Astrocyte (in vitro differentiated cells and primary cell): ENCODE measurements around the gene BCS1L. TPM values are rescaled to one million over a fixed set of nuclear protein-coding genes. Genes with fewer than 3 reads are reported as not detected.
"Not testable (repeated sequence)": the region's sequence is repeated elsewhere in the genome, so short reads cannot be mapped to it uniquely, and the experiment has no call there.

Experiments used
- DNase-seq: peaks from one replicate; pipeline ENCODE4 v3.0.0-alpha.2; 2010; ENCODE audit warnings: low read depth
- FAIRE-seq: peaks from 2 replicates; lab custom pipeline; 2011; peaks lifted over from hg19 to GRCh38; lab: Jason Lieb, UNC
- H2AFZ ChIP-seq: 2 replicates; pipeline ENCODE4 v1.6.0; 2012; ENCODE audit warnings: low read depth, low read length, inconsistent platforms
- H3K27ac ChIP-seq: 2 replicates; pipeline ENCODE4 v1.5.1; 2011; ENCODE audit warnings: low read depth, low read length, inconsistent platforms
- H3K27me3 ChIP-seq: 2 replicates; pipeline ENCODE4 v1.6.0; 2011; ENCODE audit warnings: low read length, inconsistent platforms; ENCODE audit not compliant: insufficient read depth
- H3K36me3 ChIP-seq: 2 replicates; pipeline ENCODE4 v1.5.1; 2011; ENCODE audit warnings: low read length, inconsistent platforms; ENCODE audit not compliant: insufficient read depth
- H3K4me1 ChIP-seq: 2 replicates; pipeline ENCODE4 v1.5.1; 2011; ENCODE audit warnings: low read length, inconsistent platforms; ENCODE audit not compliant: insufficient read depth
- H3K4me2 ChIP-seq: 2 replicates; pipeline ENCODE4 v1.6.0; 2012; ENCODE audit warnings: low read length, inconsistent platforms
- H3K4me3 ChIP-seq: 2 replicates; pipeline ENCODE4 v1.5.1; 2011; ENCODE audit warnings: low read depth, mild to moderate bottlenecking, low read length, inconsistent platforms; ENCODE audit not compliant: insufficient read depth
- H3K79me2 ChIP-seq: 2 replicates; pipeline ENCODE4 v1.6.0; 2012; ENCODE audit warnings: mild to moderate bottlenecking, low read length, inconsistent platforms; ENCODE audit not compliant: insufficient read depth
- H3K9ac ChIP-seq: 2 replicates; pipeline ENCODE4 v1.6.0; 2012; ENCODE audit warnings: mild to moderate bottlenecking, low read length, inconsistent platforms
- H3K9me3 ChIP-seq: 2 replicates; pipeline ENCODE4 v1.5.1; 2012; ENCODE audit warnings: low read depth, mild to moderate bottlenecking, low read length, inconsistent platforms; ENCODE audit not compliant: insufficient read depth
- H4K20me1 ChIP-seq: 2 replicates; pipeline ENCODE4 v1.6.0; 2012; ENCODE audit warnings: low read length, inconsistent platforms; ENCODE audit not compliant: insufficient read depth
- H3K27ac Mint-ChIP-seq: one replicate; pipeline ENCODE4 v1.8.0; 2021; ENCODE audit warnings: mild to moderate bottlenecking, mixed read lengths; ENCODE audit not compliant: unreplicated experiment
- H3K27me3 Mint-ChIP-seq: one replicate; pipeline ENCODE4 v1.8.0; 2021; ENCODE audit warnings: low read depth, mixed read lengths; ENCODE audit not compliant: unreplicated experiment
- H3K36me3 Mint-ChIP-seq: one replicate; pipeline ENCODE4 v1.8.0; 2021; ENCODE audit warnings: low read depth, mixed read lengths; ENCODE audit not compliant: unreplicated experiment
- H3K4me1 Mint-ChIP-seq: one replicate; pipeline ENCODE4 v1.8.0; 2021; ENCODE audit warnings: low read depth, mixed read lengths; ENCODE audit not compliant: unreplicated experiment
- H3K4me3 Mint-ChIP-seq: one replicate; pipeline ENCODE4 v1.8.0; 2021; ENCODE audit warnings: mild to moderate bottlenecking, moderate library complexity, mixed read lengths; ENCODE audit not compliant: unreplicated experiment
- H3K9me3 Mint-ChIP-seq: one replicate; pipeline ENCODE4 v1.8.0; 2021; ENCODE audit warnings: mild to moderate bottlenecking, mixed read lengths; ENCODE audit not compliant: unreplicated experiment
- CTCF ChIP-seq: IDR thresholded peaks from 2 replicates; pipeline ENCODE4 v1.5.1; 2011; ENCODE audit warnings: low read depth, mild to moderate bottlenecking, inconsistent platforms, low read length, moderate library complexity; ENCODE audit not compliant: insufficient read depth
- EZH2 ChIP-seq: IDR thresholded peaks from 2 replicates; pipeline ENCODE4 v1.6.1; 2012; ENCODE audit warnings: mild to moderate bottlenecking, low read length, inconsistent platforms; ENCODE audit not compliant: insufficient read depth
- total RNA-seq: library from RNA; stranded (reverse); gene quantifications from 2 replicates; pipeline ENCODE4 v1.2.1, GENCODE V29; 2021

Gene BCS1L
- total RNA-seq, 1 donor from 2014 or later = 27.5 TPM

- TF ChIP-seq CTCF = peak; percentile 90
- H3K4me2 ChIP-seq, H3K9ac ChIP-seq, H3K79me2 ChIP-seq, H3K9me3 Mint-ChIP-seq, H3K4me3 ChIP-seq, H3K4me1 ChIP-seq, H3K27me3 ChIP-seq, H2AFZ ChIP-seq, H4K20me1 ChIP-seq, H3K27me3 Mint-ChIP-seq, H3K9me3 ChIP-seq, H3K27ac ChIP-seq: not testable (repeated sequence)
- peaks cover 27% of the 10 kb centered on the region for H3K36me3 ChIP-seq
- H3K4me3 Mint-ChIP-seq = peak overlapping the region; percentile 36
- peaks cover 19% of the 10 kb centered on the region for H3K4me1 Mint-ChIP-seq
- H3K27ac Mint-ChIP-seq = peak overlapping the region; percentile 16
- peaks cover 15% of the 10 kb centered on the region for H3K36me3 Mint-ChIP-seq
- FAIRE-seq = peak; percentile 70
- DNase-seq = peak; percentile 71
These were observed 28.0 kb downstream of the BCS1L start for GRCh38 chr2:218687400-218688060.

- H3K27ac ChIP-seq = no peak overlapping the region
- H3K79me2 ChIP-seq = no peaks in the 10 kb centered on the region
- peaks cover 4% of the 10 kb centered on the region for H4K20me1 ChIP-seq
- peaks cover 19% of the 10 kb centered on the region for H3K4me1 ChIP-seq
- peak overlapping the region; percentile 26 for H3K9ac ChIP-seq
- H3K4me3 Mint-ChIP-seq = no peak overlapping the region
- peaks cover 29% of the 10 kb centered on the region for H3K36me3 Mint-ChIP-seq
- peak; percentile 5 for FAIRE-seq
- no peak overlapping the region for H3K4me3 ChIP-seq
- no peaks in the 10 kb centered on the region for H3K27me3 Mint-ChIP-seq
- peaks cover 34% of the 10 kb centered on the region for H3K4me1 Mint-ChIP-seq
- no peaks in the 10 kb centered on the region for H3K9me3 ChIP-seq
- H3K36me3 ChIP-seq = peaks cover 29% of the 10 kb centered on the region
- no peaks in the 10 kb centered on the region for H3K27me3 ChIP-seq
- peak; percentile 64 for DNase-seq
- TF ChIP-seq CTCF = no peak
- no peak for TF ChIP-seq EZH2
- H3K27ac Mint-ChIP-seq = peak overlapping the region; percentile 50
- no peak overlapping the region for H2AFZ ChIP-seq
- H3K9me3 Mint-ChIP-seq = no peaks in the 10 kb centered on the region
- H3K4me2 ChIP-seq = peak overlapping the region; percentile 42
These were observed 31.8 kb downstream of the BCS1L start for GRCh38 chr2:218691234-218691633.

- Mint-ChIP-seq H3K27me3 (no peaks in the 10 kb centered on the region), H3K4me3 (no peak overlapping the region), H3K36me3 (peaks cover 36% of the 10 kb centered on the region), H3K9me3 (no peaks in the 10 kb centered on the region), H3K4me1 (peaks cover 23% of the 10 kb centered on the region), H3K27ac (peak overlapping the region; percentile 92)
- H3K9me3 ChIP-seq = no peaks in the 10 kb centered on the region
- no peaks in the 10 kb centered on the region for H3K79me2 ChIP-seq
- no peak overlapping the region for H3K4me3 ChIP-seq
- H4K20me1 ChIP-seq = no peaks in the 10 kb centered on the region
- H3K4me1 ChIP-seq = peaks cover 19% of the 10 kb centered on the region
- TF ChIP-seq EZH2 = no peak
- TF ChIP-seq CTCF = no peak
- no peak overlapping the region for H3K9ac ChIP-seq
- H3K27me3 ChIP-seq = no peaks in the 10 kb centered on the region
- peaks cover 38% of the 10 kb centered on the region for H3K36me3 ChIP-seq
- no peak overlapping the region for H3K27ac ChIP-seq
- DNase-seq (peak; percentile 30), FAIRE-seq (no peak)
- H3K4me2 ChIP-seq = peak overlapping the region; percentile 30
- H2AFZ ChIP-seq = no peak overlapping the region
These were observed 35.1 kb downstream of the BCS1L start for GRCh38 chr2:218694405-218695145.
